CD4-positive, alpha-beta T cell treated with Interleukin-6 for 4 hours (primary cell): ENCODE measurements around the gene TMEM38A.

Experiments
- DNase-seq: peaks from one replicate; pipeline ENCODE4 v3.0.0-alpha.2; 2020; ENCODE audit warnings: mixed read lengths

The TMEM38A gene

GRCh38 chr19:16660763-16661479 is at the start of gene TMEM38A:
Gene TMEM38A (plus strand): TSS chr19:16661139. CDS start chr19:16661218, 79 bp downstream.
- peak; percentile 57 for DNase-seq

- DNase-seq, result no peak
Measured at GRCh38 chr19:16612636-16613035, 48.3 kb upstream of the TMEM38A start.

GRCh38 chr19:16613841-16614240 is 47.1 kb upstream of the TMEM38A start:
- no peak for DNase-seq

GRCh38 chr19:16614941-16615340 is 46.0 kb upstream of the TMEM38A start:
- no peak for DNase-seq

- DNase-seq, result no peak
Measured at GRCh38 chr19:16615808-16616207, 45.1 kb upstream of the TMEM38A start.

- no peak for DNase-seq
Measured at GRCh38 chr19:16618248-16618647, 42.7 kb upstream of the TMEM38A start.

GRCh38 chr19:16619457-16619856 is 41.5 kb upstream of the TMEM38A start:
- no peak for DNase-seq

GRCh38 chr19:16620018-16620417 is 40.9 kb upstream of the TMEM38A start:
- DNase-seq, result no peak

GRCh38 chr19:16620584-16620983 is 40.4 kb upstream of the TMEM38A start:
- DNase-seq, result no peak

GRCh38 chr19:16621165-16621800 is 39.7 kb upstream of the TMEM38A start:
- DNase-seq, result no peak

GRCh38 chr19:16623066-16623465 is 37.9 kb upstream of the TMEM38A start:
- DNase-seq, result no peak

GRCh38 chr19:16623576-16623975 is 37.4 kb upstream of the TMEM38A start:
- DNase-seq, result no peak

GRCh38 chr19:16624236-16624635 is 36.7 kb upstream of the TMEM38A start:
- DNase-seq, result no peak

- no peak for DNase-seq
Measured at GRCh38 chr19:16625163-16625958, 35.6 kb upstream of the TMEM38A start.

- peak; percentile 12 for DNase-seq
Measured at GRCh38 chr19:16626796-16627192, 34.1 kb upstream of the TMEM38A start.

GRCh38 chr19:16627193-16627927 is 33.6 kb upstream of the TMEM38A start:
- DNase-seq, result no peak

GRCh38 chr19:16627928-16628182 is 33.1 kb upstream of the TMEM38A start:
- DNase-seq, result no peak

- DNase-seq, result peak; percentile 96
Measured at GRCh38 chr19:16628183-16628983, 32.6 kb upstream of the TMEM38A start, which contains the start of gene MED26. Gene MED26 (minus strand): TSS chr19:16628204. CDS start chr19:16627943, 261 bp downstream.

- no peak for DNase-seq
Measured at GRCh38 chr19:16628984-16629691, 31.8 kb upstream of the TMEM38A start.

GRCh38 chr19:16631465-16631864 is 29.5 kb upstream of the TMEM38A start:
- no peak for DNase-seq

- no peak for DNase-seq
Measured at GRCh38 chr19:16637535-16637934, 23.4 kb upstream of the TMEM38A start.

GRCh38 chr19:16638666-16639065 is 22.3 kb upstream of the TMEM38A start:
- no peak for DNase-seq
